Ascending aorta (tissue), 2 donors: Measurements from ENCODE around the gene MED16. TPM values are rescaled to one million over a fixed set of nuclear protein-coding genes. Genes with fewer than 3 reads are reported as not detected.

Experiments used
- DNase-seq, 2 donors: peaks; one replicate each; pipeline ENCODE4 v3.0.0-alpha.2; 2019; ENCODE audit warnings: low spot score in 2 of 2
- H3K27ac ChIP-seq, 2 donors: fragments of 200-600 bp; sonication (generic); one replicate each; pipeline ENCODE4 v1.5.1; 2016 to 2017; ENCODE audit warnings: mild to moderate bottlenecking in 1 of 2
- H3K27me3 ChIP-seq: fragments of 200-600 bp; sonication (generic); one replicate; pipeline ENCODE4 v1.5.1; 2017
- H3K36me3 ChIP-seq, 2 donors: fragments of 200-600 bp; sonication (generic); one replicate each; pipeline ENCODE4 v1.5.1; 2016
- H3K4me1 ChIP-seq, 2 donors: fragments of 200-600 bp; sonication (generic); one replicate each; pipeline ENCODE4 v1.5.1; 2016 to 2017; ENCODE audit warnings: mild to moderate bottlenecking in 1 of 2
- H3K4me3 ChIP-seq, 2 donors: fragments of 200-600 bp; sonication (generic); one replicate each; pipeline ENCODE4 v1.5.1; 2016 to 2017; ENCODE audit warnings: mild to moderate bottlenecking in 1 of 2
- H3K9me3 ChIP-seq, 2 donors: fragments of 200-600 bp; sonication (generic); one replicate each; pipeline ENCODE4 v1.5.1; 2016
- CTCF ChIP-seq, 3 experiments: fragments of 200-600 bp in 2 of 3; fragments of 450-650 bp in 1 of 3; sonication (generic) in 2 of 3; IDR thresholded peaks; one replicate each; pipeline ENCODE4 v1.5.1; 2016 to 2019; ENCODE audit warnings: antibody characterized with exemption in 3 of 3, mild to moderate bottlenecking in 1 of 3, moderate library complexity in 1 of 3
- intact Hi-C: fragments of 100-400 bp; cut with DNase I; formaldehyde crosslinking; loops from one replicate; pipeline ENCODE4 v1.15.1; 2023
- total RNA-seq: library from RNA; depleted of rRNA; stranded (reverse); fragments of >200 nt; gene quantifications from one replicate; pipeline ENCODE4 v1.1.0, GENCODE V29; 2016

The MED16 gene
- total RNA-seq, 1 donor from 2014 or later = 73.2 TPM

- H3K27me3 ChIP-seq = peaks cover 16% of the 10 kb centered on the region
- DNase-seq = no peak
- peaks cover 7% of the 10 kb centered on the region in 2 donors for H3K4me1 ChIP-seq
- intact Hi-C loops = no loop called here
- no peaks in the 10 kb centered on the region for H3K36me3 ChIP-seq
- H3K9me3 ChIP-seq = no peaks in the 10 kb centered on the region
- H3K4me3 ChIP-seq = no peak within 1 kb of the TSS
- H3K27ac ChIP-seq = no peak within 1 kb of the TSS
- TF ChIP-seq CTCF (IDR thresholded peaks at IDR 0.05) = no peak
Measured at GRCh38 chr19:840519-841206, 52.3 kb downstream of the MED16 start, which contains the start of gene PRTN3. TSS of gene PRTN3 (plus strand) at chr19:840999. CDS start at chr19:841009, 10 bp downstream.

GRCh38 chr19:835210-835810, 57.7 kb downstream of the MED16 start:
- no peak overlapping the region for H3K27ac ChIP-seq
- H3K9me3 ChIP-seq = no peaks in the 10 kb centered on the region
- H3K4me1 ChIP-seq = no peaks in the 10 kb centered on the region
- H3K4me3 ChIP-seq = no peak overlapping the region
- DNase-seq = no peak
- H3K27me3 ChIP-seq = peaks cover 4% of the 10 kb centered on the region
- H3K36me3 ChIP-seq = no peaks in the 10 kb centered on the region
- no peak for TF ChIP-seq CTCF (IDR thresholded peaks at IDR 0.05)
- intact Hi-C loops = no loop called here

GRCh38 chr19:834216-834615, 58.8 kb downstream of the MED16 start:
- no peak for DNase-seq
- no peak overlapping the region for H3K4me3 ChIP-seq
- intact Hi-C loops = no loop called here
- H3K9me3 ChIP-seq = no peaks in the 10 kb centered on the region
- no peaks in the 10 kb centered on the region for H3K36me3 ChIP-seq
- H3K27me3 ChIP-seq = peaks cover 4% of the 10 kb centered on the region
- H3K27ac ChIP-seq = no peak overlapping the region
- no peak for TF ChIP-seq CTCF (IDR thresholded peaks at IDR 0.05)
- no peaks in the 10 kb centered on the region for H3K4me1 ChIP-seq

- no peak for DNase-seq
- no peaks in the 10 kb centered on the region for H3K9me3 ChIP-seq
- H3K27me3 ChIP-seq = peaks cover 4% of the 10 kb centered on the region
- H3K36me3 ChIP-seq = no peaks in the 10 kb centered on the region
- no peaks in the 10 kb centered on the region for H3K4me1 ChIP-seq
- no peak overlapping the region for H3K4me3 ChIP-seq
- intact Hi-C loops = no loop called here
- no peak for TF ChIP-seq CTCF (IDR thresholded peaks at IDR 0.05)
- H3K27ac ChIP-seq = no peak overlapping the region
Measured at GRCh38 chr19:831407-832369, 61.3 kb downstream of the MED16 start.

- no peak for DNase-seq
- no peaks in the 10 kb centered on the region for H3K9me3 ChIP-seq
- intact Hi-C loops = no loop called here
- no peak for TF ChIP-seq CTCF (IDR thresholded peaks at IDR 0.05)
- no peak overlapping the region for H3K4me3 ChIP-seq
- H3K4me1 ChIP-seq = no peaks in the 10 kb centered on the region
- H3K27me3 ChIP-seq = peaks cover 4% of the 10 kb centered on the region
- no peak overlapping the region for H3K27ac ChIP-seq
- no peaks in the 10 kb centered on the region for H3K36me3 ChIP-seq
Measured at GRCh38 chr19:829129-829758, 63.7 kb downstream of the MED16 start.
